Transverse colon (tissue), 4 donors: Measurements from ENCODE around the gene BICRA. TPM values are rescaled to one million over a fixed set of nuclear protein-coding genes. Genes with fewer than 3 reads are reported as not detected.

Experiments used
- DNase-seq: peaks from one replicate; pipeline ENCODE4 v3.0.0-alpha.2; 2019
- H3K27ac ChIP-seq, 4 donors: fragments of 200-600 bp; sonication (generic); 2 replicates each; pipeline ENCODE4 v1.5.1; 2016 to 2018; ENCODE audit warnings: inconsistent platforms in 4 of 4
- H3K27me3 ChIP-seq: fragments of 200-600 bp; sonication (generic); 2 replicates; pipeline ENCODE4 v1.5.1; 2017; ENCODE audit warnings: inconsistent platforms
- H3K36me3 ChIP-seq, 4 donors: fragments of 200-600 bp; sonication (generic); 2 replicates each; pipeline ENCODE4 v1.5.1; 2017 to 2019; ENCODE audit warnings: inconsistent platforms in 4 of 4
- H3K4me1 ChIP-seq, 4 donors: fragments of 200-600 bp; sonication (generic); 2 replicates each; pipeline ENCODE4 v1.5.1; 2017 to 2020; ENCODE audit warnings: inconsistent platforms in 4 of 4
- H3K4me3 ChIP-seq, 4 donors: fragments of 200-600 bp; sonication (generic); 1 replicate in 1 of 4; 2 replicates in 3 of 4; pipeline versions ENCODE4 v1.5.1 to v1.6.1; 2017 to 2019; ENCODE audit warnings: inconsistent platforms in 4 of 4
- H3K9me3 ChIP-seq, 2 donors: fragments of 200-600 bp; sonication (generic); 2 replicates each; pipeline ENCODE4 v1.5.1; 2017 to 2019; ENCODE audit warnings: inconsistent platforms in 2 of 2
- EP300 ChIP-seq: sonication (generic); formaldehyde crosslinking; IDR thresholded peaks from one replicate; pipeline ENCODE4 v1.6.1; 2017; ENCODE audit warnings: antibody characterized with exemption, low read depth
- POLR2A ChIP-seq: fragments of 450-650 bp; IDR thresholded peaks from one replicate; pipeline ENCODE4 v1.6.1; 2016; ENCODE audit warnings: antibody characterized with exemption, mild to moderate bottlenecking, moderate library complexity
- POLR2AphosphoS5 ChIP-seq, 3 donors: sonication (generic); formaldehyde crosslinking; IDR thresholded peaks; one replicate each; pipeline ENCODE4 v1.6.1; 2016; ENCODE audit warnings: antibody characterized with exemption in 3 of 3
- WGBS, 2 donors: methylation state at CpG; one replicate each; pipeline ENCODE4 v1.1.5; 2018; ENCODE audit warnings: low coverage in 1 of 2; 5-methylcytosine and 5-hydroxymethylcytosine counted together
- in situ Hi-C, 4 donors: fragments of 200-750 bp; cut with MboI; loops; one replicate each; pipeline versions ENCODE4 v1.15.0 to v1.15.1; 2017; ENCODE audit warnings: low sequenced_read_pairs in 3 of 4, low pct_ligation_motif_present in 1 of 4, low pct_unique_long_range_greater_than_20kb in 1 of 4
- intact Hi-C: fragments of 100-400 bp; cut with DNase I; formaldehyde crosslinking; loops from one replicate; pipeline ENCODE4 v1.15.1; 2023; ENCODE audit warnings: low total_unique reads
- total RNA-seq, 4 donors: library from RNA; depleted of rRNA; stranded (reverse); fragments of >200 nt; gene quantifications; one replicate each; pipeline ENCODE4 v1.1.0, GENCODE V29; 2016
- TF ChIP-seq, protein P1 (sequence below), 5 experiments: fragments of 200-600 bp in 3 of 5; fragments of 450-650 bp in 2 of 5; sonication (generic) in 3 of 5; IDR thresholded peaks; 1 replicate in 2 of 5; 2 replicates in 3 of 5; pipeline ENCODE4 v1.5.1; 2016 to 2017; ENCODE audit warnings: antibody characterized with exemption in 5 of 5, inconsistent platforms in 3 of 5, mild to moderate bottlenecking in 2 of 5, moderate library complexity in 1 of 5

BICRA gene
- total RNA-seq, 4 donors from 2014 or later, result 11.6 to 30.3 (median 13.2) TPM

- Histone ChIP-seq H3K36me3 (no peaks in the 10 kb centered on the region), H3K27ac (no peak overlapping the region)
Measured at GRCh38 chr19:47673426-47673825, 64.5 kb downstream of the BICRA start.

GRCh38 chr19:47674548-47674947 lies 65.6 kb downstream of the BICRA start:
- in situ Hi-C loops, result no loop called here
- Histone ChIP-seq H3K9me3 (no peaks in the 10 kb centered on the region), H3K4me3 (no peak overlapping the region), H3K36me3 (peaks cover 0 to 4% (median 2%) of the 10 kb centered on the region in 4 donors), H3K4me1 (no peaks in the 10 kb centered on the region), H3K27me3 (no peaks in the 10 kb centered on the region), H3K27ac (no peak overlapping the region)
- 94% methylated on average over 5 of the region's 5 CpGs; no CpG with 5 or more reads in 1 of the 2 donors for WGBS, 2 donors
- intact Hi-C loops, result no loop called here
- DNase-seq, result no peak
- TF ChIP-seq, protein P1, sequence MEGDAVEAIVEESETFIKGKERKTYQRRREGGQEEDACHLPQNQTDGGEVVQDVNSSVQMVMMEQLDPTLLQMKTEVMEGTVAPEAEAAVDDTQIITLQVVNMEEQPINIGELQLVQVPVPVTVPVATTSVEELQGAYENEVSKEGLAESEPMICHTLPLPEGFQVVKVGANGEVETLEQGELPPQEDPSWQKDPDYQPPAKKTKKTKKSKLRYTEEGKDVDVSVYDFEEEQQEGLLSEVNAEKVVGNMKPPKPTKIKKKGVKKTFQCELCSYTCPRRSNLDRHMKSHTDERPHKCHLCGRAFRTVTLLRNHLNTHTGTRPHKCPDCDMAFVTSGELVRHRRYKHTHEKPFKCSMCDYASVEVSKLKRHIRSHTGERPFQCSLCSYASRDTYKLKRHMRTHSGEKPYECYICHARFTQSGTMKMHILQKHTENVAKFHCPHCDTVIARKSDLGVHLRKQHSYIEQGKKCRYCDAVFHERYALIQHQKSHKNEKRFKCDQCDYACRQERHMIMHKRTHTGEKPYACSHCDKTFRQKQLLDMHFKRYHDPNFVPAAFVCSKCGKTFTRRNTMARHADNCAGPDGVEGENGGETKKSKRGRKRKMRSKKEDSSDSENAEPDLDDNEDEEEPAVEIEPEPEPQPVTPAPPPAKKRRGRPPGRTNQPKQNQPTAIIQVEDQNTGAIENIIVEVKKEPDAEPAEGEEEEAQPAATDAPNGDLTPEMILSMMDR (IDR thresholded peaks at IDR 0.05), result no peak
- TF ChIP-seq EP300 (no peak), POLR2AphosphoS5 (IDR thresholded peaks at IDR 0.05) (no peak), POLR2A (no peak)

More at GRCh38 chr19:47673426-47673825, 64.5 kb downstream of the BICRA start:
- H3K9me3 ChIP-seq, result no peaks in the 10 kb centered on the region
- no peak for DNase-seq
- H3K4me3 ChIP-seq, result no peak overlapping the region
- TF ChIP-seq POLR2A (no peak), POLR2AphosphoS5 (IDR thresholded peaks at IDR 0.05) (no peak), EP300 (no peak)
- TF ChIP-seq, protein P1 (IDR thresholded peaks at IDR 0.05), result no peak
- no peaks in the 10 kb centered on the region for H3K27me3 ChIP-seq
- intact Hi-C loops (no loop called here), in situ Hi-C loops (no loop called here)
- WGBS, 2 donors, result 98 to 100% methylated on average over 2 to 7 of the region's 7 CpGs
- no peaks in the 10 kb centered on the region for H3K4me1 ChIP-seq

GRCh38 chr19:47675271-47675670 lies 66.3 kb downstream of the BICRA start:
- no peaks in the 10 kb centered on the region for H3K4me1 ChIP-seq
- no peaks in the 10 kb centered on the region for H3K27me3 ChIP-seq
- no peak overlapping the region for H3K27ac ChIP-seq
- intact Hi-C loops, result no loop called here
- no peak overlapping the region for H3K4me3 ChIP-seq
- DNase-seq, result no peak
- TF ChIP-seq POLR2AphosphoS5 (IDR thresholded peaks at IDR 0.05) (no peak), POLR2A (no peak), EP300 (no peak)
- TF ChIP-seq, protein P1 (IDR thresholded peaks at IDR 0.05), result no peak
- in situ Hi-C loops, result no loop called here
- WGBS, 2 donors, result 95% methylated on average over 12 of the region's 12 CpGs; no CpG with 5 or more reads in 1 of the 2 donors
- no peaks in the 10 kb centered on the region for H3K9me3 ChIP-seq
- H3K36me3 ChIP-seq, result peaks cover 0 to 11% (median 6%) of the 10 kb centered on the region in 4 donors

GRCh38 chr19:47675859-47676258 lies 66.9 kb downstream of the BICRA start:
- no peak overlapping the region for H3K27ac ChIP-seq
- no peaks in the 10 kb centered on the region for H3K27me3 ChIP-seq
- H3K4me1 ChIP-seq, result no peaks in the 10 kb centered on the region
- in situ Hi-C loops (no loop called here), intact Hi-C loops (no loop called here)
- no peak for DNase-seq
- peaks cover 0 to 17% (median 7%) of the 10 kb centered on the region in 4 donors for H3K36me3 ChIP-seq
- H3K4me3 ChIP-seq, result no peak overlapping the region
- no peaks in the 10 kb centered on the region for H3K9me3 ChIP-seq
- whole genome bisulfite sequencing, 2 donors, result 87% methylated on average over 8 of the region's 8 CpGs; no CpG with 5 or more reads in 1 of the 2 donors
- TF ChIP-seq, protein P1 (IDR thresholded peaks at IDR 0.05), result no peak
- TF ChIP-seq POLR2A (no peak), POLR2AphosphoS5 (IDR thresholded peaks at IDR 0.05) (no peak), EP300 (no peak)
